NOMO-1 treated with dmso at 0.1 percent for 144 hours (cell line): ENCODE results near the gene SLC22A16.
"Not testable (repeated sequence)": the region's sequence is repeated elsewhere in the genome, so short reads cannot be mapped to it uniquely, and the experiment has no call there.

ENCODE experiments used
- DNase-seq: peaks from one replicate; lab custom pipeline; 2025; ENCODE audit not compliant: unreplicated experiment; lab: John Stamatoyannopoulos, UW

Gene SLC22A16

GRCh38 chr6:110490110-110490509 is 13.7 kb upstream of the SLC22A16 start:
- DNase-seq: no peak

GRCh38 chr6:110488606-110489190 is 12.3 kb upstream of the SLC22A16 start:
- DNase-seq: no peak

DNA sequence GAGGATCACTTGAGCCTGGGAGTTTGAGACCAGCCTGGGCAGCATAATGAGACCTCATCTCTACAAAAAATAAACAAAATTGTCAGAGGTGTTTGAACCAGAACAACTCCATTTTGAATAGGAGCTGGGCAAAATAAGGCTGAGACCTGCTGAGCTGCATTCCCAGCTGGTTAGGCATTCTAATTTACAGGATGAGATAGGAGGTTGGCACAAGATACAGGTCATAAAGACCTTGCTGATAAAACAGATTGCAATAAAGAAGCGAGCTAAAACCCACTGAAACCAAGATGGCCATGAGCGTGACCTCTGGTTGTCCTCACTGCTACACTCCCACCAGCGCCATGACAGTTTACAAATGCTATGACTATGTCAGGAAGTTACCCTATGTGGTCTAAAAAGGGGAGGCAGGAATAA is 11.6 kb upstream of the SLC22A16 start:
- not testable (repeated sequence) for DNase-seq

DNA sequence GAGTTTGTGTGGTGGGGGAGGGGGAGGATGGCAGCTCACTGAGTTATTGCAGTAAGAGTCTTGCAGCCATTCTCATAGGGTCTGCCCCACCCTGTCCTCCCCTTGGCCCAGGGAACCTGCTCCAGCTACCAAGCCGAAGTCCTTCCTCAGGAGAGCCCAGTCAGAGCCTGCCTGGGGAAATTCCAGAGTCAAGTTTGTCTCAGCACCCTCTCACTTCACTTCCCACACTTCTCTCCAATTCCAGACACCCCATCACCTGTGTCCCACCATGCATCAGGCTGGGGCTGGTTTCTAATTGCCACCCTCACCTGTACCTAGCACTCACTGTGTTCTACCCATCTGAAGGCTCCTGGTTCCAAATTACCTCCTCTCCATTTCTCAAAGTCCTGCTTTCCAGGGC is 10.3 kb upstream of the SLC22A16 start:
- DNase-seq: no peak

DNA sequence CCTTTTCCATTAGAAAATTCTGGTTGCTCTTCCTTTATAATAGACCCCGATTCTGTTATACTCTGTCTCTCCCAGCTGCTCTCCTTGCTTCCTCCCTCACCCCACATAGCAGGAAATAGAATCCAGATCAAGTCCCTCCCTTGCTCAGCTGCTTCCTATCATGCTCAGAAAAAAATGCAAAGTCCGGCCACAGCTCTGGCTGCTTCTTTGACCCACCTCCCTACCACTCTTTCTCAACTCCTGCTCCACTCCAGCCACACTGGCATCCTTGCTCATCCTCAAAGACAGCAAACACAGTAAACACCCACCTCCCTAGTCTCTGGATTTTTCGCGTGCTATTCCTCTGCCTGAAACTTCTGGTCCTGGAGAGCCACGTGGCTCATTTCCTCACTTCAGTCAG is 9.1 kb upstream of the SLC22A16 start:
- DNase-seq: no peak

- DNase-seq: peak; percentile 50
These were observed 7.9 kb upstream of the SLC22A16 start for GRCh38 chr6:110484321-110484720.

GRCh38 chr6:110482774-110483400 is 6.5 kb upstream of the SLC22A16 start:
- DNase-seq: no peak

DNA sequence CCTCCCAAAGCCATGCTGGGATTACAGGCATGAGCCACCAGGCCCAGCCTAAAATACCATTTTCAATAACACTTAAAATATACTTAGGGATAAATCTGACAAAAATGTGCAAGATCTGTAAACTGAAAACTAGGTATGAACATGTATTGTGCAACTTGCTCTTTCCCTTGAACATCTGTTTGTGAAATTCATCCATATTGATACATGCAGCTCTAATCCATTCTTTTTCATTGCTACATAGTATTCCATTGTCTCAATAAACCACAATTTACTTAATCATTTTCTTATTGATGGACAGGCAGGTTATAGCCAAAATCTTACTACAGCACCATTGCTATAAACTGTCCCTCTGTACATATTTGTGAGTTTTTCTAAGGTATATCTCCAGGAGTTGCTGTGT is 4.7 kb upstream of the SLC22A16 start:
- DNase-seq: no peak

DNA sequence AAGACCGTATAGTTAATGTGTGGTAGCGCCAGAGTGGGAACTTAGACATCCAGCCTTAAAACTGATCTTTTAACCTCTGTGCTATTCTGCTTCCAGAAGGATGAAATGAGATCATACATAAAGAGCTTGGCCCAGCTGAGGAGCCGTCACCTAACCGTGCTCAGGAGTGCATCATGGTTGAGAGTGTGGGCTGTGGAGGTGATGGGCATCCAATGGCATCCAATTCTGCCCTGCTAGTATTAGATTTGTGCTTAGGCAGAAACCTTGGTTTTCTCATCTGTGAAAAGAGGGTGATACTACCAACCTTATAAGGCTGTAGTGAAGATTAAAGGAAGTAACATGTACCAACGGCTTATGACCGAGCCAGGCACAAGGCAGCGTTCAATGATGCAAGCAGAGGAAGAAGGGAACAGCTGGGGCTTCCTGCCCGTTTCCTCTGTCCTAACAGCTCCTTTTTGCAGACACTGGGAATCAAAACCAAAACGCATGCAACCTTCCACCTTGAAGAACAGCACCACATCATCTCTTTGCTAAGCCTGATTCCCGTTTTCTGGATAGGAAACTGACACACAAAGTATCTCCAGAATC is 1.3 kb downstream of the SLC22A16 start:
- DNase-seq: peak; percentile 90

- DNase-seq: no peak
These were observed 1.9 kb downstream of the SLC22A16 start for GRCh38 chr6:110474500-110474899.

- no peak for DNase-seq
These were observed 3.7 kb downstream of the SLC22A16 start for GRCh38 chr6:110472739-110473138.

DNA sequence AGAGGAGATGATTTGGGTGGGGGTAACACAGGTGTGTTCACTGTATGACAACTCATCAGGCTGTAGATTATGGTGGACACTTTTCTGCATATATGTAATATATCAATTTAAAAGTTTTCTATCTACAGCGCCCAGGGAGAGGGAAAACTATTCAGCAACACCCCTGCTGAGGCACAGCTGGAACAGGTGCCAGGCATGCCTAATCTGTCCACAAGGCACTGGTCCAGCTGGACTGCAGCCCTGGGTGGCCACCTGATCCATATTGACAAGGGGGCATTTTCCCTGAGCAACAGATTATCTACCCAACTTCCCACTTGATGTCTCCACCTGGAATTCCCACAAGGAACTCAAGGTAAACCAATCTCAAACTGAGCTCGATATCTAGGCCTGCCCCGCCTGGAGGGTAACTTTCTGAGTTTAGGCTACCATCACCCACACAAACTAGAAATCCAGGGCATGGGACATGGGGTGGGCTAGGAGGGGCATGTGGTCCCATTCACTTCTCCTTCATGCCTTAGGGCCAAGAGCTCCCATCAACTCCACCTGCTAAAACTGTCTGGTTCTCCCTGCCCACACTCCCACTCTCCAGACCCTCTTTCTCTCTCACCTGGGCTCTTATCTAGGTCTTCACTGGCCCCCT is 4.6 kb downstream of the SLC22A16 start:
- no peak for DNase-seq

DNA sequence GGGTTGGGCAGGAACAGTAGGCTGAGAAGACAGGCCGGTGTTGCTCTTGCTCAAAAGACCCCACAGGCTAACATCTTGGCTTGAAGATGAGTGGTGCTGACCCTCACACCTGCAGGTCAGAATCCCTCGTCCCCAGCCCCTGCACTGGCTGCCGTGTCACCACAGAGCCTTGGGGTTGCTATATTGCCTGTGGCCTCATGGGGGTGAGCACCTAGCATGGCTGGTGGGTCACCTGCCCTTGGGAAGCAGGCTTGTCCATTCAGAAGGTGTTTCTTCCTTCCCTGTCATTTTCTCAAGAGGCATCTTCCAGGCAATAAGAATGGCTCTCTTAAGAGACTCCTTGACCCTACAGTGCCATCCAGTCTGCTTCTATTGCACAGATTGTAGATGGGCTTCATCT is 7.7 kb downstream of the SLC22A16 start:
- no peak for DNase-seq

- no peak for DNase-seq
These were observed 8.8 kb downstream of the SLC22A16 start for GRCh38 chr6:110467566-110468140.

DNA sequence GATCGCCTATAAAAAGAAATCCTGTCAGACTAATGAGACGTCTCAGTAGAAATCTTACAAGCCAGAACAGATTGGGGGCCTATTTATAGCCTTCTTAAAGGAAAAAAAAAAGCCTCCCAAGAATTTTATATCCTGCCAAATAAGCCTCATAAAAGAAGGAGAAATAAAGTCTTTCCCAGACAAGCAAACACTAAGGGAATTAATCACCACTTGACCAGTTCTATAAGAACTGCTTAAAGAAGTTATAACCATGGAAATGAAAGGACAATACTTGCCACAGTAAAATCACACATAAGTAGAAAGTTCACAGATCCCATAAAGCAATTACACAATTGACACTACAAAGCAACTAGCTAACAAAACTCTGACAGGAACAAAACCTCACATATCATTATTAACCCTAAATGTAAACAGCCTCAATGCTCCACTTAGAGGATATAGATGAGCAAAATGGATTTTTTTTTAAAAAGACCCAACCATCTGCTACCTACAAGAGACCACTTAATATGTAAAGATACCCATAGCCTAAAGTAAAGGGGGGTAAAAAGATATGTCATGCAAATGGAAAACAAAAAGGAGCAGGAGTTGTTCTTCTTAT is 13.4 kb downstream of the SLC22A16 start:
- no peak for DNase-seq

DNA sequence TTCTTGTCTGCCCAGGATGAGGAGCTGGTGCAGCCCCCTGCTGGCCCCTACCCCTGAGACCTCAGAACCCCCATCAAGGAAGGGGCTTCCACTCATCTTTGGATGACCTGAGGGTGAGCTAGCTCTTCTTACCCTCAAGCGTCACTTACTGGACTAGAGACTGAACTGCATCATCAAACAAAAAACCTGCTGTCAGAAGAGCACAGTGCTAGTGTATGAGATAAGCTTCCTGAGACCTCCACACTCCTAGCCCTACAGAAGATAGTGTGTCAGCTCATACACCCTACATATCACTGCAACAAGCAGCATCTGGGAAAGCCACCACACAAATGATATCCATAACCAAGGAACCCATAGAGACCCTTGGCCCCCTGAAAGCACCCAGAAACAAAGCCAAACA is 15.0 kb downstream of the SLC22A16 start:
- DNase-seq: no peak

DNA sequence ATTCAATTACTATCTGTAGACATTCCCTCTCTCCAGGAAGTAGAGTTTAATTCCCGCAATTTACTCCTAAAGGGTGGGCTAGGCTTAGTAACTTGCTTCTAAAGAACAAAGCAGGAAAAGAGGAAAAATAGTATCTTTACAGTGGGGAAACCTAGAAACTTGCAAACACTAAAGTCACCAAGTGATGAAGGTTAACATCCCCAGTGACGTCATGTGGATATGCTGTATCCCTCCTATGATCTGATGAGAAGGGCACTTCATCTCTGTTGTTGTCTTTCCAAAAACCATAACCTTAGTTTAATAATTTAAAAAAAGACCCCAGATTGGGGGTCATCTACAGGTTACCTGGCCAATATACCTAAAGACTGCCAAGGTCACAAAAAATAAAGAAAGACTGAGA is 17.3 kb downstream of the SLC22A16 start:
- DNase-seq: no peak

GRCh38 chr6:110458476-110458875 is 17.9 kb downstream of the SLC22A16 start:
- DNase-seq: no peak

GRCh38 chr6:110457567-110458175 is 18.7 kb downstream of the SLC22A16 start:
- not testable (repeated sequence) for DNase-seq

DNA sequence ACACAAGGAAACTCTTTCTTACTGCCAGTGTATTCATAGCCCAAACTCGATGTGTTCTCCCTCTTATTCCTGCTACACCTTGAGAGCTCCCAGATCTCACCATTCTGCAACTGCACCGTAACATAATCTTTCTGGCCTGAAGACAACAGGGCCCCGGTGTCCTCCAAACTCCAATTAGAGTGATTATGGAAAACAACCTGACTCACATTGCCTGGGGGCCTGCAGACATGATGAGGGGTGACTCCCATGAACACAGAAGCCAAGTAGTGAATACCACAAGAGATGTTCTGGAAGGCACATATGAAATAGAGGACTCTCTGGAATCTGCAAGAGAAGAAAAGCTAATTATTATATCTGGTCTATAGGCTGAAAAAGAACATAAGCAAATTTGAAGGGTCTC is 19.7 kb downstream of the SLC22A16 start:
- DNase-seq: no peak

- no peak for DNase-seq
These were observed 26.9 kb downstream of the SLC22A16 start for GRCh38 chr6:110449541-110449895.
